Panc1 (cell line): ENCODE data around the gene FRMD4A.

ENCODE experiments used
- CTCF ChIP-seq: fragments of 450-650 bp; IDR thresholded peaks from 2 replicates; pipeline ENCODE4 v1.5.1; 2017; ENCODE audit warnings: mild to moderate bottlenecking
- POLR2AphosphoS5 ChIP-seq: IDR thresholded peaks from 2 replicates; pipeline ENCODE4 v1.6.1; 2012; ENCODE audit warnings: mild to moderate bottlenecking, low read depth, low read length, moderate library complexity
- REST ChIP-seq, 2 experiments: IDR thresholded peaks; 2 replicates each; pipeline ENCODE4 v1.6.1; 2011 to 2012; ENCODE audit warnings: low read depth in 2 of 2, control low read depth in 1 of 2, low read length in 1 of 2, mild to moderate bottlenecking in 1 of 2, moderate library complexity in 1 of 2; ENCODE audit not compliant: insufficient read depth in 1 of 2
- TCF7L2 ChIP-seq: IDR thresholded peaks from 2 replicates; pipeline ENCODE4 v1.6.1; 2011; ENCODE audit warnings: mild to moderate bottlenecking, low read depth, low read length, inconsistent platforms

- TF ChIP-seq CTCF (no peak), POLR2AphosphoS5 (no peak), REST (IDR thresholded peaks at IDR 0.05; ENCODE audit: insufficient read depth in 1 of 2, low read depth in 2 of 2, low read length in 1 of 2) (no peak), TCF7L2 (no peak)
These were observed 341.1 kb downstream of the FRMD4A start for GRCh38 chr10:13989616-13990015.
